Transverse colon (tissue), 4 donors: ENCODE results near the gene MED31. TPM values are rescaled to one million over a fixed set of nuclear protein-coding genes. Genes with fewer than 3 reads are reported as not detected.

Source experiments
- DNase-seq: peaks from one replicate; pipeline ENCODE4 v3.0.0-alpha.2; 2019
- H3K27ac ChIP-seq, 4 donors: fragments of 200-600 bp; sonication (generic); 2 replicates each; pipeline ENCODE4 v1.5.1; 2016 to 2018; ENCODE audit warnings: inconsistent platforms in 4 of 4
- H3K27me3 ChIP-seq: fragments of 200-600 bp; sonication (generic); 2 replicates; pipeline ENCODE4 v1.5.1; 2017; ENCODE audit warnings: inconsistent platforms
- H3K36me3 ChIP-seq, 4 donors: fragments of 200-600 bp; sonication (generic); 2 replicates each; pipeline ENCODE4 v1.5.1; 2017 to 2019; ENCODE audit warnings: inconsistent platforms in 4 of 4
- H3K4me1 ChIP-seq, 4 donors: fragments of 200-600 bp; sonication (generic); 2 replicates each; pipeline ENCODE4 v1.5.1; 2017 to 2020; ENCODE audit warnings: inconsistent platforms in 4 of 4
- H3K4me3 ChIP-seq, 4 donors: fragments of 200-600 bp; sonication (generic); 1 replicate in 1 of 4; 2 replicates in 3 of 4; pipeline versions ENCODE4 v1.5.1 to v1.6.1; 2017 to 2019; ENCODE audit warnings: inconsistent platforms in 4 of 4
- H3K9me3 ChIP-seq, 2 donors: fragments of 200-600 bp; sonication (generic); 2 replicates each; pipeline ENCODE4 v1.5.1; 2017 to 2019; ENCODE audit warnings: inconsistent platforms in 2 of 2
- EP300 ChIP-seq: sonication (generic); formaldehyde crosslinking; IDR thresholded peaks from one replicate; pipeline ENCODE4 v1.6.1; 2017; ENCODE audit warnings: antibody characterized with exemption, low read depth
- POLR2A ChIP-seq: fragments of 450-650 bp; IDR thresholded peaks from one replicate; pipeline ENCODE4 v1.6.1; 2016; ENCODE audit warnings: antibody characterized with exemption, mild to moderate bottlenecking, moderate library complexity
- POLR2AphosphoS5 ChIP-seq, 3 donors: sonication (generic); formaldehyde crosslinking; IDR thresholded peaks; one replicate each; pipeline ENCODE4 v1.6.1; 2016; ENCODE audit warnings: antibody characterized with exemption in 3 of 3
- WGBS, 2 donors: methylation state at CpG; one replicate each; pipeline ENCODE4 v1.1.5; 2018; ENCODE audit warnings: low coverage in 1 of 2; 5-methylcytosine and 5-hydroxymethylcytosine counted together
- in situ Hi-C, 4 donors: fragments of 200-750 bp; cut with MboI; loops; one replicate each; pipeline versions ENCODE4 v1.15.0 to v1.15.1; 2017; ENCODE audit warnings: low sequenced_read_pairs in 3 of 4, low pct_ligation_motif_present in 1 of 4, low pct_unique_long_range_greater_than_20kb in 1 of 4
- intact Hi-C: fragments of 100-400 bp; cut with DNase I; formaldehyde crosslinking; loops from one replicate; pipeline ENCODE4 v1.15.1; 2023; ENCODE audit warnings: low total_unique reads
- total RNA-seq, 4 donors: library from RNA; depleted of rRNA; stranded (reverse); fragments of >200 nt; gene quantifications; one replicate each; pipeline ENCODE4 v1.1.0, GENCODE V29; 2016
- TF ChIP-seq, protein P1 (sequence below), 5 experiments: fragments of 200-600 bp in 3 of 5; fragments of 450-650 bp in 2 of 5; sonication (generic) in 3 of 5; IDR thresholded peaks; 1 replicate in 2 of 5; 2 replicates in 3 of 5; pipeline ENCODE4 v1.5.1; 2016 to 2017; ENCODE audit warnings: antibody characterized with exemption in 5 of 5, inconsistent platforms in 3 of 5, mild to moderate bottlenecking in 2 of 5, moderate library complexity in 1 of 5

Gene MED31
- total RNA-seq, 4 donors from 2014 or later: 1.2 to 36.3 (median 5.9) TPM

DNA sequence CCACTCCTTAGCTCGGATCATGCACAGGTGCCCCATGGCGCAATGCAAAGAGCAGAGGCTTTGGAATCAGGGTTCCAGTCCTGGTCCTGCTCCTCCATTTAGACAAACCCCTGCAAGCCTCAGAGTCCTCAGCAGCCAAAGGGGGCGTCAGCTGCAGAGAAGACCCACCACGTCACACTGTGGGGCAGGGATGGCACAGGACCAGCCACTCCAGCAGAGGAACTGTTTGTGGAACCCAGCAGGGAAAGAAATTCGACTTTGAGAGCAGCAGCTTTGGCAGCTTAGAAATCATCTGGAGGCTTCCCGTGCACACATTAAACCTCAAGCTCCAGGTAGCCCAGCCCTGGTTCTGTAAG, 25.4 kb upstream of the MED31 start:
- WGBS, 2 donors: 64% methylated on average over 4 to 6 of the region's 6 CpGs

DNA sequence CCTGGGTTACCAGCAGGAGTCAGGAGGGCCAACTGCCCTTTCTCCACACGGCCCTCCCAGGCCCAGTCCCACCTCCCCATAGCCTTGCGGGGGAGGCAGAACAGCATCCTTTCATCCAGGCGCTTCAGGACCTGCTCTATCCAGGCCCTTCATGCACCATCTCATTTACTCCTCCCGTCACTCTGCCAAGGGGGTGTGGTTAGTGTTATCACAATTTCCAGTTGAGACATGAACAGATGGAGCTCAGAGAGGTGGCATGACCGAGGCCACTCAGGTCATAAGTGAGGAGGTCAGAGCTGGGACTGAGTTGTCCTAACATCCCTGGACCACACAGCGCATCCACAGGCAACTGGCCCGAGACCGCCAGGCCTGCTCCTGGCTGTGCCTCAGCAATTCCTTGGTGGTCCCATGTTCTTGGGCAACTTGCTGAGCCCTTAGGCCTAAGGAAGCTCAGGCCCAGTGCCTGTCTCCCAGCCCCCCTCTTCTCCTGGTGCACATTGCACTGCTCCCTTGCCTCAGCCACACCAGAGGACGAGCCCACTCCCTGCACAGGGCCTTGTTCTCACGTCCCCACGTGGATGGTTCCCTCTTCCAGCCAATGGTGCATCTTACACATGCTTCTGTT, 23.9 kb upstream of the MED31 start:
- 89% methylated on average over 11 of the region's 11 CpGs; no CpG with 5 or more reads in 1 of the 2 donors for WGBS, 2 donors
- in situ Hi-C loops: loop anchor here in 1 of 4 donors (25.0 kb wide), 1 partner anchor 112 kb away; the partner anchor contains the start of gene FBXO39
- intact Hi-C loops: no loop called here

More for the DNA sequence above, 25.4 kb upstream of the MED31 start:
- intact Hi-C loops: no loop called here
- TF ChIP-seq POLR2A (no peak), EP300 (no peak), POLR2AphosphoS5 (IDR thresholded peaks at IDR 0.05) (no peak)
- in situ Hi-C loops: loop anchor here in 1 of 4 donors (25.0 kb wide), 1 partner anchor 111 kb away; the partner anchor contains the start of gene FBXO39
- H3K4me3 ChIP-seq: no peak overlapping the region
- H3K9me3 ChIP-seq: no peaks in the 10 kb centered on the region
- DNase-seq: no peak
- no peaks in the 10 kb centered on the region for H3K36me3 ChIP-seq
- H3K4me1 ChIP-seq: no peaks in the 10 kb centered on the region
- H3K27ac ChIP-seq: no peak overlapping the region
- peaks cover 46% of the 10 kb centered on the region for H3K27me3 ChIP-seq

DNA sequence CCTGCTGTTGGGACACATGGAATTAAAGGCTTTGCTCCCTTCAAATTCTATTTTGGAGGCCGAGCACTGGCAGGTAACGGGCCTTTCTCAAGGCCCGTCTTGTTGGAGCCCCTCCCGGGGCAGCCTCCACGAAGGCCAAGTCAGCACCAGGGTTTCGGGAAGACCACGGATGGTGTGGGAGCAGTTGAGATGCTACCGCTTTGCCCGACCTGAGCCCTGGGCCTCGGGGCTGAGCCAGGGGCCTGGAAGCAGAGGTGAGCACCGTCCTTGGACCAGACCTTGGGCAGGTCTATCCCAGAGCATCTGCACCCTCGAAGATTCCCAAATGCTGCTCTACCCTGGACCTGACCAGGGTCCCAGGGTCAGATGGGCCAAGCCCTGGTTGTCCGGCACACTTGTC, 23.2 kb upstream of the MED31 start:
- intact Hi-C loops: no loop called here
- Histone ChIP-seq H3K36me3 (no peaks in the 10 kb centered on the region), H3K27ac (no peak overlapping the region), H3K27me3 (peaks cover 31% of the 10 kb centered on the region), H3K4me3 (no peak overlapping the region), H3K9me3 (no peaks in the 10 kb centered on the region), H3K4me1 (no peaks in the 10 kb centered on the region)
- no peak for DNase-seq
- TF ChIP-seq POLR2A: no peak
- in situ Hi-C loops: loop anchor here in 1 of 4 donors (25.0 kb wide), 1 partner anchor 338 kb away; the partner anchor contains the start of genes BCL6B and RNASEK
- 93% methylated on average over 12 of the region's 13 CpGs; no CpG with 5 or more reads in 1 of the 2 donors for WGBS, 2 donors

More for the DNA sequence above, 23.9 kb upstream of the MED31 start:
- H3K4me1 ChIP-seq: no peaks in the 10 kb centered on the region
- H3K9me3 ChIP-seq: no peaks in the 10 kb centered on the region
- no peak for TF ChIP-seq POLR2A
- no peak for TF ChIP-seq EP300
- TF ChIP-seq, protein P1, sequence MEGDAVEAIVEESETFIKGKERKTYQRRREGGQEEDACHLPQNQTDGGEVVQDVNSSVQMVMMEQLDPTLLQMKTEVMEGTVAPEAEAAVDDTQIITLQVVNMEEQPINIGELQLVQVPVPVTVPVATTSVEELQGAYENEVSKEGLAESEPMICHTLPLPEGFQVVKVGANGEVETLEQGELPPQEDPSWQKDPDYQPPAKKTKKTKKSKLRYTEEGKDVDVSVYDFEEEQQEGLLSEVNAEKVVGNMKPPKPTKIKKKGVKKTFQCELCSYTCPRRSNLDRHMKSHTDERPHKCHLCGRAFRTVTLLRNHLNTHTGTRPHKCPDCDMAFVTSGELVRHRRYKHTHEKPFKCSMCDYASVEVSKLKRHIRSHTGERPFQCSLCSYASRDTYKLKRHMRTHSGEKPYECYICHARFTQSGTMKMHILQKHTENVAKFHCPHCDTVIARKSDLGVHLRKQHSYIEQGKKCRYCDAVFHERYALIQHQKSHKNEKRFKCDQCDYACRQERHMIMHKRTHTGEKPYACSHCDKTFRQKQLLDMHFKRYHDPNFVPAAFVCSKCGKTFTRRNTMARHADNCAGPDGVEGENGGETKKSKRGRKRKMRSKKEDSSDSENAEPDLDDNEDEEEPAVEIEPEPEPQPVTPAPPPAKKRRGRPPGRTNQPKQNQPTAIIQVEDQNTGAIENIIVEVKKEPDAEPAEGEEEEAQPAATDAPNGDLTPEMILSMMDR (IDR thresholded peaks at IDR 0.05): no peak
- no peak for TF ChIP-seq POLR2AphosphoS5 (IDR thresholded peaks at IDR 0.05)
- no peak overlapping the region for H3K4me3 ChIP-seq
- DNase-seq: no peak
- no peaks in the 10 kb centered on the region for H3K36me3 ChIP-seq
- no peak overlapping the region for H3K27ac ChIP-seq
- peaks cover 31% of the 10 kb centered on the region for H3K27me3 ChIP-seq

DNA sequence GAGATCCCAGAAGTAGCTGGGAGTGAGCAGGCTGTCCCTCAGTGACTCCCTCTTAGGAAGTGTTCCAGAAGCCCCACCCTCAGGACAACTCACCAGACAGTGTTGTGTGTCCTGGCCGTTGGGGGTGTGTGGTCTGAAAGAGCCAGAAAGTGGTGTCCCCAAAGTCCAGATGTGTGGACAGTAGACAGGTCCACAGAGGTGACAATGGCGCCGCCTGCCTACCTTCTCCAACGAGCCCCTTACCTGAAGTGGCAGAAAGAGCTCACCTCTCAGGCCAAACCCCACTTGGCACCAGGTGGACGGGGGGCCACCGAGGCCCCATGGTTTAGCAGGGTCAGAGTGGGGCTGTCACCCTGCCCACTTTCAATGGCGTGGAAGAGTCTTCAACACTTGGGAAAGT, 20.0 kb upstream of the MED31 start:
- 88% methylated on average over 7 of the region's 7 CpGs; no CpG with 5 or more reads in 1 of the 2 donors for WGBS, 2 donors
- TF ChIP-seq, protein P1 (IDR thresholded peaks at IDR 0.05): no peak
- TF ChIP-seq EP300 (no peak), POLR2A (no peak), POLR2AphosphoS5 (IDR thresholded peaks at IDR 0.05) (no peak)
- in situ Hi-C loops (loop anchor here in 1 of 4 donors (25.0 kb wide), 1 partner anchor 341 kb away; the partner anchor contains the start of genes BCL6B and RNASEK), intact Hi-C loops (no loop called here)
- no peaks in the 10 kb centered on the region for H3K9me3 ChIP-seq
- no peak overlapping the region for H3K4me3 ChIP-seq
- no peak overlapping the region for H3K27ac ChIP-seq
- no peaks in the 10 kb centered on the region for H3K36me3 ChIP-seq
- H3K4me1 ChIP-seq: no peaks in the 10 kb centered on the region
- DNase-seq: no peak
- H3K27me3 ChIP-seq: peaks cover 18% of the 10 kb centered on the region

DNA sequence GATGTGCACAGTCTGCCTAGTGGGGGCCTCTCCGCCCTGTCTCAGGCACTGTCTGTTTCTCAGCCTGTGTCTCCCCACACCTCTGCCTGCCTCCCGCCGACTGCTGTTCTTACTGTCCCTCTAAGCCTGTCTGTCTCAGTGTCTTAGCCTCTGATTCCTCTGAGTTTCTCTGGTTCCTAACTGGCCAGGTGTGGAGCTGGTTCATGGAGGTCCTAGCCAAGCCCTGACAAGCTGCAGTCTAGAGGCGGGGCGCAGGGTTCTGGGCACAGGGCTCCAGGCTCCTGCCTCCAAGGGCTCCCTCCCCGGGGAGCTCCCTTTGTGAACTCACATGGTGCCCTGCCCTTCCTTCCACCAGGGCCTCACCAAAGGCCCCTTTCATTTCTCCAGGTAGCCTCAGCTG, 19.6 kb upstream of the MED31 start:
- DNase-seq: no peak
- Histone ChIP-seq H3K27me3 (peaks cover 18% of the 10 kb centered on the region), H3K36me3 (no peaks in the 10 kb centered on the region), H3K9me3 (no peaks in the 10 kb centered on the region), H3K4me3 (no peak overlapping the region), H3K27ac (no peak overlapping the region), H3K4me1 (peaks cover 0 to 4% (median 2%) of the 10 kb centered on the region in 4 donors)
- TF ChIP-seq EP300 (no peak), POLR2A (no peak), POLR2AphosphoS5 (IDR thresholded peaks at IDR 0.05) (no peak)
- TF ChIP-seq, protein P1 (IDR thresholded peaks at IDR 0.05): no peak
- in situ Hi-C loops: loop anchor here in 1 of 4 donors (25.0 kb wide), 1 partner anchor 341 kb away; the partner anchor contains the start of genes BCL6B and RNASEK
- 83% methylated on average over 6 of the region's 6 CpGs; no CpG with 5 or more reads in 1 of the 2 donors for WGBS, 2 donors
- intact Hi-C loops: no loop called here
